Stomach (tissue), 9 donors: ENCODE results near the gene PPP1R13B. TPM values are rescaled to one million over a fixed set of nuclear protein-coding genes. Genes with fewer than 3 reads are reported as not detected.

Experiments used
- DNase-seq, 2 donors: peaks; one replicate each; pipeline versions ENCODE4 v3.0.0 to v3.0.0-alpha.2; 2013 to 2019
- H3K27ac ChIP-seq, 5 donors: fragments of 200-600 bp in 4 of 5; sonication (generic) in 4 of 5; one replicate each; pipeline ENCODE4 v1.5.1; 2013 to 2019; ENCODE audit warnings: mild to moderate bottlenecking in 1 of 5, moderate library complexity in 1 of 5
- H3K27me3 ChIP-seq, 3 donors: fragments of 200-600 bp; sonication (generic); one replicate each; pipeline ENCODE4 v1.5.1; 2017 to 2019; ENCODE audit warnings: mixed run types in 1 of 3
- H3K36me3 ChIP-seq, 4 donors: fragments of 200-600 bp; sonication (generic); 1 replicate in 3 of 4; 2 replicates in 1 of 4; pipeline ENCODE4 v1.5.1; 2016 to 2019
- H3K4me1 ChIP-seq, 4 donors: fragments of 200-600 bp; sonication (generic); one replicate each; pipeline ENCODE4 v1.5.1; 2016 to 2019
- H3K4me3 ChIP-seq, 4 donors: fragments of 200-600 bp; sonication (generic) in 3 of 4; one replicate each; pipeline ENCODE4 v1.5.1; 2016 to 2019; ENCODE audit warnings: mild to moderate bottlenecking in 1 of 4
- H3K9me3 ChIP-seq, 4 donors: fragments of 200-600 bp; sonication (generic); one replicate each; pipeline ENCODE4 v1.5.1; 2016 to 2019
- CTCF ChIP-seq, 7 experiments: fragments of 450-650 bp in 4 of 7; fragments of 200-600 bp in 3 of 7; sonication (generic) in 3 of 7; IDR thresholded peaks; one replicate each; pipeline ENCODE4 v1.5.1; 2016 to 2019; ENCODE audit warnings: antibody characterized with exemption in 7 of 7, control low read depth in 2 of 7, mild to moderate bottlenecking in 1 of 7
- EP300 ChIP-seq: sonication (generic); formaldehyde crosslinking; IDR thresholded peaks from one replicate; pipeline ENCODE4 v1.6.1; 2017; ENCODE audit warnings: antibody characterized with exemption
- POLR2A ChIP-seq, 4 donors: fragments of 450-650 bp; IDR thresholded peaks; one replicate each; pipeline ENCODE4 v1.6.1; 2016; ENCODE audit warnings: antibody characterized with exemption in 4 of 4, control low read depth in 2 of 4, mild to moderate bottlenecking in 1 of 4, moderate library complexity in 1 of 4
- POLR2AphosphoS5 ChIP-seq, 3 donors: sonication (generic); formaldehyde crosslinking; IDR thresholded peaks; one replicate each; pipeline ENCODE4 v1.6.1; 2016; ENCODE audit warnings: antibody characterized with exemption in 3 of 3
- WGBS, 5 donors: extraction: QIAGEN DNeasy Blood & Tissue Kit in 3 of 5; methylation state at CpG; one replicate each; pipeline versions ENCODE4 v1.1.5 to v1.1.7; 2013 to 2018; 5-methylcytosine and 5-hydroxymethylcytosine counted together
- intact Hi-C: fragments of 100-400 bp; cut with DNase I; formaldehyde crosslinking; loops from one replicate; pipeline ENCODE4 v1.15.1; 2023; ENCODE audit warnings: low total_unique reads
- polyA plus RNA-seq, 3 donors: library from polyadenylated mRNA; stranded (reverse); fragments of 200-250 nt; gene quantifications; one replicate each; pipeline ENCODE4 v1.2.3, GENCODE V29; 2013
- total RNA-seq, 5 donors: library from RNA; depleted of rRNA; stranded (reverse); fragments of >200 nt; gene quantifications; one replicate each; pipeline versions ENCODE4 v1.1.0 to v1.2.3, GENCODE V29; 2014 to 2016
- donor health status: healthy with polysubstance abuse.
- donor health status: Bipolar disorder and iron deficiency.
- donor health status: healthy.

PPP1R13B gene
- total and polyA plus RNA-seq, 8 donors = 10.8 to 84.0 (median 18.3) TPM

DNA sequence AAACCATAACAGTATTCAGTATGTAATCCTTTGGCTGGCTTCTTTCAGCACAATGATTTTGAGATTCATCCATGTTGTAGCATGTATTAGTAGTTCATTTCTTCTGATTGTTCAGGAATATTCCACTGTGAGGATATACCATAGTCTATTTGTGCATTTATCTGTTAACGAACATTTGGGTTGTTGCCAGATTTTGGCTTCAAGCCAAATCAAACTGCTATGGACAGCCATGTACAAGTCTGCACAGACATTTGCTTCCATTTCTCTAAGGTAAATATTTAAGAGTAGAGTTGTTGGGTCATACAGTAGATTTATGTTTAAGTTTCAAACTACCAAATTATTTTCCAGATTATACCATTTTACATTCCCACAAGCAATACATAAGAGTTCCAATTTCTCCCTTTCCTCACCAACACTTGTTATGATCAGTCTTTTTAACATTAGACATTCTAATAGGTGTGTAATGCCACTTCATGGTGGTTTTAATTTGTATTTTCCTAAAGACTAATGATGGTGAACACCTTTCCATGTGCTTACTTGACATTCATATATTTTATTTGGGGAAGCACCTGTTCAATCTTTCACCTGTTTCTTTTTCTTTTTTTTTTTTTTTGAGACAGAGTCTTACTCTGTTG lies 75.2 kb downstream of the PPP1R13B start:
- TF ChIP-seq POLR2A (IDR thresholded peaks at IDR 0.05) (no peak), POLR2AphosphoS5 (IDR thresholded peaks at IDR 0.05) (no peak), EP300 (no peak), CTCF (IDR thresholded peaks at IDR 0.05) (no peak)
- Histone ChIP-seq H3K9me3 (no peaks in the 10 kb centered on the region), H3K36me3 (peaks cover 0 to 23% (median 20%) of the 10 kb centered on the region in 4 donors), H3K4me3 (no peak overlapping the region), H3K27ac (no peak overlapping the region), H3K4me1 (no peaks in the 10 kb centered on the region), H3K27me3 (no peaks in the 10 kb centered on the region)
- DNase-seq = no peak
- WGBS, 5 donors = 25 to 38% (median 35%) methylated on average over 1 of the region's 1 CpG
- intact Hi-C loops = no loop called here

- 72 to 79% (median 76%) methylated on average over 3 to 4 of the region's 4 CpGs for WGBS, 5 donors
- Histone ChIP-seq H3K4me1 (no peaks in the 10 kb centered on the region), H3K4me3 (no peak overlapping the region), H3K27ac (no peak overlapping the region), H3K27me3 (no peaks in the 10 kb centered on the region), H3K36me3 (peaks cover 0 to 21% (median 16%) of the 10 kb centered on the region in 4 donors), H3K9me3 (no peaks in the 10 kb centered on the region)
- intact Hi-C loops = no loop called here
- TF ChIP-seq EP300 (no peak), POLR2A (IDR thresholded peaks at IDR 0.05) (no peak), POLR2AphosphoS5 (IDR thresholded peaks at IDR 0.05) (no peak), CTCF (IDR thresholded peaks at IDR 0.05) (no peak)
- no peak for DNase-seq
Measured at GRCh38 chr14:103770902-103771301, 76.5 kb downstream of the PPP1R13B start.

- intact Hi-C loops = no loop called here
- H3K36me3 ChIP-seq = peaks cover 0 to 17% (median 13%) of the 10 kb centered on the region in 4 donors
- H3K4me1 ChIP-seq = no peaks in the 10 kb centered on the region
- H3K4me3 ChIP-seq = no peak overlapping the region
- DNase-seq = no peak
- TF ChIP-seq EP300 (no peak), POLR2AphosphoS5 (IDR thresholded peaks at IDR 0.05) (no peak), POLR2A (IDR thresholded peaks at IDR 0.05) (no peak), CTCF (IDR thresholded peaks at IDR 0.05) (no peak)
- 82 to 93% (median 89%) methylated on average over 2 of the region's 2 CpGs for WGBS, 5 donors
- no peak overlapping the region for H3K27ac ChIP-seq
- no peaks in the 10 kb centered on the region for H3K27me3 ChIP-seq
- H3K9me3 ChIP-seq = no peaks in the 10 kb centered on the region
Measured at GRCh38 chr14:103770500-103770899, 76.9 kb downstream of the PPP1R13B start.

DNA sequence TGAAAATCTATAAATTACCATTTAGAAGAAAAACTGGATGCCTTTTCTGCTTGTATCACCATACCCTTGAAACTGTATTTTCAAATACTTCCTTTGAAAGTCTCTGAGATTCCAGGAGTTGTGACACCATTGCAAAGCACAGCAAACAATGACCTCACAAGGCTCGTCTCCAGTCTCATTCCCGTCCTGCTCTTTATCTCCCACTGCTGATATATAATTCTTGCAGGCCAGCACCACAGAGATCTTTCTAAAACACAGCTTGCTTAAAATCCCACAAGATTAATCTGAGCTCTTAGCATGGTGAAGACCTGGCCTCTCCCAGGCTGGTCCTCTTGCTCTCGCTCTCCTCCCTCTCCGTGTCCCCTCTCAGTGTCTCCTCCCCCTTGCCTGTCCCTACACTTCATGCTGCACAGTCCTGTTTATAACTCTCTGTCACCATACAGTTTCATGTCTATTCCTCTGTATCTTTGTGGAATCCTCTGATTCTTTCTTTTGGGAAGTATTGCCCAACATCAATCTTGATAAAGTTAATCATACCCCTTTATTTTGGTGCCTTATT lies 80.0 kb downstream of the PPP1R13B start:
- intact Hi-C loops = no loop called here
- Histone ChIP-seq H3K4me1 (no peaks in the 10 kb centered on the region), H3K27ac (no peak overlapping the region), H3K4me3 (no peak overlapping the region), H3K9me3 (no peaks in the 10 kb centered on the region), H3K27me3 (no peaks in the 10 kb centered on the region), H3K36me3 (peaks cover 5 to 27% (median 18%) of the 10 kb centered on the region in 4 donors)
- TF ChIP-seq POLR2A (IDR thresholded peaks at IDR 0.05) = no peak
- TF ChIP-seq EP300 = no peak
- TF ChIP-seq POLR2AphosphoS5 (IDR thresholded peaks at IDR 0.05) = no peak
- no peak for TF ChIP-seq CTCF (IDR thresholded peaks at IDR 0.05)
- DNase-seq = no peak
- WGBS, 5 donors = 65 to 76% (median 72%) methylated on average over 4 of the region's 4 CpGs
